IPS DF 4.7 (cell line): Measurements from ENCODE around the gene RALGPS1.

Experiments used
- DNase-seq: peaks from one replicate; pipeline ENCODE4 v3.0.0-alpha.2; 2013; ENCODE audit warnings: low spot score; ENCODE audit errors: extremely low read depth

RALGPS1 gene

DNA sequence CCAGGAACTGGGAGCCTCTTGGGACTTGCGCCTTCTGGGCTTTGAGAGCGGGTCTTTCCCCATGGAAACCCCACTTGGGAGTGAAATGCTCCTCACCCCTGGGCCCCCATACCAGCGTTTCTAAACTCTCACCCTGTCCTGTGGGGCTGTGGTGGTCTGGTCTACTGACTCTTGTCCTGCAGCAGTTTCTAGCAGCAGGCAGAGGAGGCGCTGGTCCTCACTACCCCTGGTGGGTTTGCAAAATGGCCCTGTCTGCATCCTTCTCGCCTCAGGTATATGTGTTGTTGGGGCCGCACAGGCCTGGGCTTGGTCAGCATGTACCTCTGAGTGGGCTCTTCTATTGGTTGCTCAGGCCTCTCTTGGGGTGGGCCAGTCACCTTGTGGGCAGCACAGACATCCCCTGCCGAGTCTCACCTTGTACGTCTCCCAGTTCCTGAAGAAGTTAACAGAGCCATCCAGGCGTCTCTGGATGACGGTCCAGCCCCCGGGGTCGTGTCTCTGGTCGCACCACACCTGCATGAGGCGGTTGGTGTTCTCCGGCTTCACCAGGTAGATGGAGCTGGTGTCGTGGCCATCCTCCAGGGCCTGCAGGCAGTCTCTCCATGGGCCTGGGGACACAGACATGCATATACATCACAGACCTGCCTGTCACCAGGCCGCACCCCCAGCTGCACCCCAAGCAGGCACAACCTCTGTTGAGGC, 178.9 kb downstream of the RALGPS1 start:
- DNase-seq, result no peak

DNA sequence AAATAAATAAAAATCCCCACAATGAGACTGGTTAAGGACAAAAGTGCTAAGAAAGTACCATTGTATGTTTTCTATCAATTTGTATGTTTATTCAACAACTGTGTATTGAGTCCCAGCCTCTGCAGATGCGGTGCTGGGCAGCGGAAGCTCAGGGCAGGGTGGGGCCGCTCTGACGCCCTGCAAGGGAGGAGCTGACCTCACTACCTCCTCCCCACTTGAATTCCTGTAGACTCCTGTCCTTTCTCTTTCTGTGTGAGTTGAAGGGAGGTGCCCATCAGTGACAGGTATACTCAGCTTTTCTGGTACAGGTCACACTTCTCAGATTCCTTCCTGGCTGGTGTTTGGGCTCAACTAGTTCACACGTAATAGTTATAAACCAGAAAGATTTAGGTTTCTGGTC, 180.8 kb downstream of the RALGPS1 start:
- DNase-seq, result no peak

DNA sequence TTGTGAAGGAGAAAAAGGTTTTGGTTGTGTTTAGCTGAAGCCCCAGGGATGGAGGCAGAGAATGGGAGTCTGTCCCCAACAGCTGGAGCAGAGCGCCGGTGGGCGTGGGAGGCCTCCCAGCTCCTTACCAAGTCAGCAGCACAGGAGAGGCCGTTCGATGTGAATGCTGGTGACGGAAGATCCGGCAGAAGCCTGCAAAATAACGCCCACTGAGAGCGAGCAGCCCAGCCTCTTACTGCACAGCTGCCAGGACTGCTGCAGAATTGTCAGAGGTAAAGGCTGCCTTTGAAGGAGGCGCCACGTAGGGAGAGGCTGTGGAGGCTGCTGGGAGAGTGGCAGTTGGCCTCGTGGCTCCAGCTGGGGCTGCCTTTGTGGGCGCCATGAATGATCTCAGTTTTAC, 181.6 kb downstream of the RALGPS1 start:
- no peak for DNase-seq

DNA sequence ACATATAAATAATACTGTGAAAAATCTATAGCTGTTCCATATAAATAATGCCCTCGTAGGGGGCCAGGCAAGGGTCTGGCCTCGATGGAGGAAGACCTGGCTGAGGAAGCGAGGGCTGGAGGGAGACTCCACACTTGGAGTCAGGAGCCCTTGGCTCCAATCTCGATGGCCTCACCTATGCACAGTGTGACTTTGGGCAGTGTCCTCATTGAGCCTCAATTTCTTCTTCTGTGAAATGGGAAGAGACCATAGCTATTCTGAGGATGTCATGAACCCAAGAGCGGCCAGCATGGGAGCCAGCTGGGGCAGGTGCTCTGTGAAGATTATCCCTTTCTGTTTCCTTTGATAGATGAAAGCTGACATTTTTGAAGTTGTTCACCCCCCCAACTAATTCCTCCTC, 183.1 kb downstream of the RALGPS1 start:
- DNase-seq, result no peak

DNA sequence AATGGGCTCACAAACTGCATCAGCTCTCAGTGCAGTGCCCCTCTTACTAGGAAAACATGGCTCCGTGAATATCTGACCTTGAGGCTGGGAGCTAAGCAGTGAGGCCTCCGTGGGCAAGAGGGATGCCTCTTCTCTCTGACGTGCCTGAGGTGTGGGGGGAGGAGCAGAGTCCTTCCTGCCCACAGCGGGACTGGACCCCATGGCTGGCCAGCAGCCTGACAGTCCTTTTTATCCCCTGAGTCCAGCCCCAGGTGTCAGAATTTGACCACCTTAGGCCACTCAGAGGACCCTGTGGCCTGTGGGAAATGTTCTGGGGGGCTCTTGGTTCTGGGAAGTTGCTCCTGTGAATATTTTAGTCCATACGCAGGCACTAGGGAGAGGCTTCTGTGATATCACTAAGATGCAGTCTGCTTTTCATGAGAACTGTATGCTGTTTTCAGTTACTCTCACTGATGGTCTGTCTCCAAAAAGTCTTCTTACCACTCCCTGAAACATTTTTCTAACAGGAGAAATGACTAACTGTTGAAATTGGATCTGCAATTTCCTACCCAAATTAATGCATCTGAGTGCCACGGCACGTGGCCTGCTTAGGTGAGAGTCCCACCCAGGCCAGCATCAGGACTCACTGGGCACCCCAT, 184.5 kb downstream of the RALGPS1 start:
- no peak for DNase-seq

DNA sequence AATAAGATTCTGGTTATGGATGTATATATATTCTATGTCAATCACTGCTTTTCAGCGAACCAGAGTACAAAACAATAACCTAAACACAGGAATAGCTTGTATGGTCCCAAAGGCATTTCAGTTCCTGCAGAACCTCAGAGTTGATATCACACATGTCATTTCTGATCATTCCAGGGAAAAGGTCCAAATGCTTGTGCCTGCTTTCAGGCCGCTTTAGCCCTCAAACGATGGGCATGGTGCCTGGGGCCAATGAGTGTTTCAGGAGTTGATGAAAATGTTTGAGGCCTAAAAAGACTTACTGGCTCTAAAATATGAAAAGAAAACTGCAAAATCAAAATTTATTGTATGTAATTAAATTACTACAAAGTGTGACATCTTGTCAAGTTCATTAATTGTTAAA, 185.1 kb downstream of the RALGPS1 start:
- no peak for DNase-seq

DNA sequence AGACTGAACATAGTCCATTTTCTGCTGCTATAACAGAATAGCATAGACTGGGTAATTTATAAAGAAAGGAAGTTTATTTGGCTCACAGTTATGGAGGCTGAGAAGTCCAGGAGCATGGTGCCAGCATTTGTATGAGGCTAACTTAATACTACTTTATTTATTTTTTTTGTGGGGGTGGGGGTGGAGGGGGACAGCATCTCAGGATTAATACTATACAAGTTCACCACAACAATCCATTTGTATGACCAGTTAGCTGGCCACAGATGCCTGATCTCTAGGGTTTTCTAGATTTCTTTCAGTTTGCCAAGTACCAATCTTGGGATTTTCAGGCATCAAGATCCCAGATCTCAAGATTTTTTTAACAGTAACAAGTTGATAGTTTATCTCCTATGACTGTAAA, 187.6 kb downstream of the RALGPS1 start:
- DNase-seq, result no peak

DNA sequence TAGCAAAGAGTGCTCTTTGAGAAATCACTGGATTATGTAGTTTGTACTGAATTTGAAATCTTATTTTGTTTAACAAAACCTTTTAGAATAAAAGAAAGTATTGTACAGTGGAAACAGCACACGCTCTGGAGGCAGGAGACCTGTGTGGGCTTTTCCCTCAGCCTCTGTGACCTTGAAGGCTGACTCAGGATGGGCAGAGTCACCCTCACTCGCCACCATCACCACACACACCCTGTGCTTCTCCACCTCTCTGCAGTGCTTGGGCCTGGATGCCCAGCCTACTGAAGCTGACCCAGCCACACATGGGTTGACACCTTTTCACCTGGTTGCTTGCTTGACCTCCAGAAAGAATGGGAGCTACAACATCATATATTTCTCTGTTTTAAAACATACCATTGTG, 188.2 kb downstream of the RALGPS1 start:
- DNase-seq, result no peak

DNA sequence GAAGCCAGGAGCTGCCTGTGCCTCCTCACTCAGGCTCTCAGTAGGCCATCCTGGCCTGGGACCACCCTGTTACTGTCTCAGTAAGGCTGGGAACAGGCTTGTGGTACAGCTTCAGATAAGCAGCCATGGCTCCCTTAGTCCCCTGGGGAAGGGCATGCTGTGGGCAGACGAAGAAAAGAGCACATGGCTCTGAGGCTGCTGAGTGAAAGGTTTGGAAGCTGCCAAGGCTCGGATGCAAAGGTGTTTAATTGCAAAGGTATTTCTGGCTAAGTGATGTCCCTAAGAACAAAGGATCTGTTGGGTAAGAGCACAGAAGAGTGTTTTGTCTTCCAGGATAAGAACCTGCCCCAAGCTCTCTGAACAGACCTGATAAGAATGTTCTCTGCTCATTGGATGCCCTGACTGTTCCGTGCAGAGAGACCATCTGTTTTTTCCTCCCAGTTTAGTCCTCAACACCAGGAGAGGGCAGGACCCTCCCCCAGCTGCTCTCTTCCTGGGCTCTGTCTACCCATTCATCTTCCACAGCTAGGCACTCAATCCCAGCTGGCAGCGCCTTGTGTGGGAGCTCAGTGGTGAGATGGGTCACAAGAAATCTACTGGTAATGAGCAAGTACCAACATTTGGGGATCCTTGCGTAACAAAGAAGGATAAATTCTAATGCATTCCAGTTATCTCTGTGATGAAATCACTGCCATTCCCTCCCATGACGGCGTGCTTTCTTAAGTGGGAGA, 190.2 kb downstream of the RALGPS1 start:
- DNase-seq, result no peak

DNA sequence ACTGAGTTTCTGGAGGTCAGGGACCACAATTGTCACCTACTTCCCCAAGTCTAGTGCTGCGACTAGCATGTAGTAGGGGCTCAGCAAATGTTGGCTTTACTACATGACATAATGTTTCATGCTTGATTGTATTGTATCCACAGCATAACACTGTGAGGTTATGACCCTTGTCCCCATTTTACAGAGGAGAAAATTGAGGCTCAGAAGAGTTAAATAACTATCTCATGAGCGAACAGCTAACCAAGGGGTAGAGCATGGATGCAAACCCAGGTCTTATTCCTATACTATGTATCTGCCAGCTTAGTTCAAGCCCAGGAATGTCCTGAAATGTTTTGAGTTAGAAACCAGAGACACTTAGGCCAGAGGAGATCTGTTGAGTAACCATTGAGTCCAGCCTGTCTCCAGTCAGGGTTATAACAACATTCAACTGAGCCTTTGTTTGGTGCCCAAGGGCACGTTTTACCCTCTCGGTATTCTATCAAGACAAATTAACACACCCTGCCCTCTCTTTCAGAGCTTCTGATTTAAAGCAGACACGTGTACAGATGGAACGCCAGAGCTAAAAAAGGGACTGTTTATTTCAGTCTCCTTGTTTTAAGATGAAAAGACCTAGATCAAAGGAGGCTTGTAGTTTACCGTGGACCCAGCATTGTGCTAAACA, 191.4 kb downstream of the RALGPS1 start:
- DNase-seq, result no peak

DNA sequence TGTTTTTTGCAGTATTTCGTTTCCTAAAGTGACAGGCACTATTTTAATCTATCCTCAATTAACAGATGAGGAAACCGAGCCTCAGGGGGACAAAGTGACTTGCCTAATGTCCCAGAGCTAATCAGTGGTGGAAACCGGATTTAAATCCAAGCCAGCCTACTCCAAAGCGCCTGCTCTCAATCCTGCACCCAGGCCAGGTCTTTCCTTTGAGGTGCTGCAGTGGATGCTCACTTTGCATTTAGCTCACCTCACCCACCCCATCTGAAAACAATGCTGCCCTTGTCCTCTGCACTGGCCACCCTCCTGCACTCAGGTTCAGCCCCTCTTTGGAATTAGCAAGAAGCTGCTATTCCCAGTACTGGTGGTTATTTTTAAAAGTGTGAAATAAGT, 191.9 kb downstream of the RALGPS1 start:
- no peak for DNase-seq

DNA sequence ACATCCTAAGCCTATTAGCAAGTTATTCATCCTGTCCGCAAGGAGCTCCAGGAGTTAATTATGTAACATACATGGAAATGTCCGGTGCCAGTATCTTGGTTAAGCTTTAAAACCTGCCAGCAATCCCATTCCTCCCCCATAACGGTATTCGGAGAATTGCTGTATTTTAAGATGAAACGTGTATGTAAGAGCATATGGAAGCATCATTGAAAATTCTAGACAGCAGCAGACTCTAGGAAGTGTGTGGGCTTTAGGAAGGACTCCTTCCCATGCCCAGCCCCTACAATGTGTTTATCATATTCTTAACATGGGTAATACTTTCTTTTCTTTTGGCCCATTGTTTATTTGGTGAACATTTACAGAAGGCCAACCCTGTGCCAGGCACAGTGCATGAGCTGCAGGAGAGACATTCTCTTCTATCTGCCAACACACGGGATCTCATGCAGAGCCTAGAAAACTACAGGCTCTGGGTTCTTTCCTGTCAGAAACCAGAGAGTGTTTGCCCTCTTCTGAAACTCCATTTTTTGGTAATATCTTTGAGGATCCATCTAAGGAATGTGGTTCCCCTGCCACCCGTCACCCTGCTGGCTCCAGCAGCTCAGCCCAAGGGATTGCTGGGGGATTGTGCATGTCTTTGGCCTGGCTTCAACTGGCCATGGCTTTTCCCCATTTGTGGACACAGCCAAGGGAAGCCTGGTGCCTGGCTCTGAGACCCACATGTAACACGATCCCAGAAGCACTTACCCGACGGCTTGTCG, 192.8 kb downstream of the RALGPS1 start:
- DNase-seq, result no peak

DNA sequence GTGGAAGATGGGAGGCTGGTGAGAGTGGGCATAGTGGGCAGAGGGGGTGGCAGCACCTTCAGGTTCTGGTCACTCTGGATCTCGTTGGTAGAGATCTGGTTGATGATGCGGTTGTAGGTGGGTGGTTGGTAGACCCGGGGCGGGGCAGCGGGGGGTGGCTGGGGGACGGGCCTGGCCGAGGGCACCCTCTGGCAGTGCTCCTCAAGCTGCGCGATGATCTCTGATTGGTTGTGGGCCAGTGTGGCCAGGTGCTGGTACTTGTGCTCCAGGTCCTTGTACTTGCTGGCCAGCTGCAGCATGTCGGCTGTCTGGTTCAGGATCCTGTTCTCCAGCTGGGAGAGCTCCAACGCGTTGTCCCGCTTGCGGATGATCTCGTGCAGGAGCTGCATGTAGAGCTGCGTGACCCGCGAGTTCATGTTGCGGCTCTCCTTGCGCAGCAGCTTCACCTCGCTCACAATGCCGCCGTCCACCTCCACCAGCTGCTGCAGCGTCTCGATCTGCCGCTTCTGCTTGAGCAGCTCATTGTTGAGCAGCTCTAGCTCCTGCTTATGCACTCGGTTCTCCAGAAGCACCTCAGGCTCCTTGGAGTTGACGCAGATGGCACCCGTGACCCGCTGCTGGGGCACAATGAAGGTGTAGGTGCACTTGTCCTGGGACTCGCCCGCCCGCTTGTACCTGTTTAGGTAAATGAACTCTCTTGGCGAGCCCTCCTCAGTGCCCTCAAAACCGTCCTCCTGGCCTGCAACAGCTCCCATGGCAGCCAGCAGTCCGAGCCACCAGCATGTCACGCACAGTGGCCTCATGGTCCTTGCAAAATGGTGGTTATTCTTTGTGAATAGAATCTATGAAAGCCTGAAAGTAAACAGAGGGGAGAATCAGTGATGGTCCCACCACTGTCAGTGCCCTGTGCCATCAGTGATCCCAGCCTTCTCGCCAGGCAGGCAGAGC, 193.6 kb downstream of the RALGPS1 start:
- no peak for DNase-seq

DNA sequence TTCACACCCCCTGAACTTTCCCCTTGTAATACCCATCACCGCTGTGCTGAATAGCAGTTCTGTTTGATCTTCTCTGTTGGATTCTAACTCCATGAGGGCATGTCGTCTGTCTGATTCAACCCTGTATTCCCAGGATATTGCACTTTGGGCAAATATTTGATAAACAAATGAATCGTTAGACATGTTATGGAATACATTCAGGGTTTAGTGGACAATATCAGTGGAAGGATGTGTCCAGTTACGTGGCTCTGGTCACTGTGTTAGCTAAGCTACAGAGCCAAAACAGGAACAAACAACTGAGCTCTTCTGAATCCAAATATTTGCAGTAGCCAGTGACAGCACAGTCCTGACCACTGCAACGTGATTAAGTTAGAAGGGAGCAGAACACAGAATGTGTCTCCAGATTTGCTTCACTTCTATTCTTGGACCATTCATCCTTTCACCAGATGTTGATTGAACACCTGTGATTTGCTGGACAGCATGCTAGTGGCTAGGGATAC, 194.7 kb downstream of the RALGPS1 start:
- no peak for DNase-seq

DNA sequence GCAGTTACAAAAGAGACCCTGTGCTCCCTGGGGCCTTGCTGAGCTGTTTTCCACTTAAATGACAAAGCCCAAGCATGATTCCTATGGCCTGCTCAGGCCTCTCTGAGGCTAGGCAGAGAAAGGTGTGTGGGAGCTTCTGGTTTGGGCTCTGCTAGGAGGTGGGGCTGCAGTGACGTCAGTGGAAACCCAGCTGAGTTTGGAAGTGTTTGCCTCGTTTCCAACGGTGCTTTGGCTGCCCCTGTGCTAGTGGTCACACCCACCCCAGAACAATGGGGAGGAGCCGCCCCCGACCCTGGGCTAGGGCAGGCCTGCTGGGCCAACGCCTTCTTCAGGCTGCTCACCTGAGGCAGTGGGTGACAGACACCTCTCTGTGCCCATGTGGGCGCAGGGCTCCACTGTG, 197.5 kb downstream of the RALGPS1 start:
- peak; percentile 91 for DNase-seq

DNA sequence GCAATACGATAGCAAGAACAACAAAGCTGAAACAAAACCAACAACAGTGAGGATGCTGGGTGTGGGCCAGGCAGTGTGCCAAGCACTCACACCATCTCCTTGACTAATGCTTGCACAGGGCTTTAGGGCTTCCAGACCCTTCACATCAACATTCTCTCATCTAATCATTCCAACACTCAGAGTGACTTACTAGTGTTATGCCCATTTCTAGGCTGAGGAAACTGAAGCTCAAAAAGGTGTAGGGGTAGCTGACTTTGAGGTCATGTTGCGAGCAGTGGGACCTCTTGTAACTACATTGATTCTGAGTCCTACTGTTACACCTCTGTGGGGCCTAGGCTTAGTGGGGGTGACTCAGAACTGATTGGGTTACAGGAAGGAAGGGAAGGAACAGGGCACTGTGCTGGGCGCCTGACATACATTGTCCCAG, 198.2 kb downstream of the RALGPS1 start:
- DNase-seq, result no peak

DNA sequence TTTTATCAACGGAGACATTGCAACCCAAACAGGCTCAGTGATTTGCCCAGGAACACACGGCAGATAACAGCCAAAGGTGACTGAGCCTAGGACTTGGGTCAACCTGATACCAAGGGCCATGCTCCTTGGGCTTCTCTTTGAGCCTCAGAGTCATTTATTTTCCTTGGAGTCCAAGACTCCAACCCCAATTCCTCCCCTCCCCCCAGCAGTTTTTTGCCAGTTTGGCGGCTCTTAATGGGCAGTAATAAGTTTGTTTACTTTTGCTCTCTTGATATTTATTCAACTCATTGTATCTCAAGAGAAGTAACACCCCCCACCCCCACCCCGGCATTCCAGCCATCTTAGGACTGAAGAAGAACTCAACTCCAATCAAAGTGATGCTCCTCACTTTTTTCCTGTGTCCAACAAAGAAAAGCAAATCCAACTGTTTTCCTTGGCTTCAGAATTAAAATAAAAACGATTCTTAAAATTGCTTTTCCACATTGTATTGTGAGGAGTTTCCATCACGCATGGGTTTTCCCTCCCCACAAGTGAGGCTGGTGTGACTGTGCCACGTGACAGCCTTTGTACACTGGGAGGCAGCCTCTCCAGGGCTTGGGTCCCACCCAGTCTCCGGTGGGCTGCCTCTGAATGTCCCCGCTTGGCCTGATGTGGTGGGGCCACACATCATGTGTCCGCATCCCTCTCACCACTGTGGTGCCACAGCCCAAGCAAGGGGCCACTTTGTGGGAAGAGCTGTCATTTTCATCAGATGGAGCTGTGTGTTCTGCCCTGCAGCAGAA, 198.8 kb downstream of the RALGPS1 start:
- no peak for DNase-seq

DNA sequence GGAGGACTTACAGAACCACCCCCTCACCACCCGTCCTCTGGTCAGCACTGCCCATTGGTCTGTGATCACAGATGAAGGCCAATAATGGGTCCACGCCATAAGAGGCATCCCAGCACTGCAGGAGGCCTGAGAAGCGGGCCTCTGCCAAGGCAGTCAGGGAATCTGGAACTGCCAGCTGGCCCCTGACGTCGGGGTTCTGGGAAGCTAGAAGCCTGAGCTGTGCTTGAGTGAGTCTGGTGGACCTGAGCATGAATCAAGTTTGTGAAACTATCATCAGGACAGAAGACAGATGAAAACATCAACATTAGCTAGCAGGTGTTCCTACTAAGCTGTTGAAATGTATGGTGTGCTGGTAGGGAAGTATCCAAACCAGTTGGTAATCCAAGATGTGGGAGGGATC, 200.0 kb downstream of the RALGPS1 start:
- DNase-seq, result no peak

DNA sequence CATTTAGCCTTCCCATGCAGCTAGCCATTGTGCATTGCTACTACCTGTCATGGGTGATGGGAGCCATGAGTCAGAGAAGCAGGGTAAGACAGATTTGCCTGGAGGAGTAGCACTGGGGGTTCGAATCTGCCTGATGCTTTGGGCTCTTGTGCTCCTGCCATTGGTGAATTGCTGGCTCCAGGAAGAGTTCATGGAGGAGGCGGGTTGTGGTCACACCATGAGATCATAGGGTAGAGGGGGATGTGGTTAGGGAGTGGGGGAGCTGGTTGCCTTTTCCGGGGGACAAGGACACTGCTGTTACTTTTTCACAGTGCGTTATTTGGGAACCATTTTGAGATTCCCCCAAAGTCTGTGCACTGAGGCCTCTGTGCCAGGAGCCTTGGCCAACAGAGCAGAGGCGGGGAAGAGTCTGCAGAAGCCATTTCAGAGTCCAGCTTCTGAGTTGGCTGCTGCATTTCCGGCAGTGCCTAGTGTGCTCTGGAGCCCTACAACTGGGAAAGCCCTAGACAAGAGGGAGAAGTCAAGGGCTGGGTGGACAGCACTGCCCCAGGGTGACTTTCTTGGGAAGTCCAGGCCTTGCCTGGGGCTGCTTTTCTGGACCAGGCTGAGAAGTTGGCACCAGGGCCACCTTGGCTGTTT, 201.6 kb downstream of the RALGPS1 start:
- no peak for DNase-seq
